Measurements from ENCODE around the gene OR2AP1. TPM values are rescaled to one million over a fixed set of nuclear protein-coding genes. Genes with fewer than 3 reads are reported as not detected.

Gene OR2AP1
- not detected in 2 replicates for total RNA-seq

DNA sequence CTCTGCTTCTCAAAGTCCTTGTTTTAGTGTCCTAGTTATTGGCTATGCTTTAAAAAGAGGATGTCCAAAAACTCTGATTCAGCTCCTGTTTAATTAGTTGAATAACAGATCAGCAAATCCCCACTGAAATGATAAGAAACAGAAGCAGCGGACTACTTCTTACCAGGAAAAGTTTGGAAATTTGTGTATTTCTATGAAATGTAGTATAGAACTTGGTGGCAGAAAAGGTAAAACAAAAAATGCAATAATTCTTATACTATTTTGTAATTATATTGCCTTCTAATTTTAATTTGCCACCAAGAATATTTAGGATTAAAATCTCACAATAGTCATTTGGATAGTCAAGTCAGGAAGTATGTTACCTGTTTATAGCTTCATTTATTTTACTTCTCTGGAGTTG, at the start of gene OR2AP1:
Gene OR2AP1 (plus strand): TSS at position 301 of the 400 bp plus-strand sequence. CDS start 1,947 bp downstream, outside the sequence.

DNA sequence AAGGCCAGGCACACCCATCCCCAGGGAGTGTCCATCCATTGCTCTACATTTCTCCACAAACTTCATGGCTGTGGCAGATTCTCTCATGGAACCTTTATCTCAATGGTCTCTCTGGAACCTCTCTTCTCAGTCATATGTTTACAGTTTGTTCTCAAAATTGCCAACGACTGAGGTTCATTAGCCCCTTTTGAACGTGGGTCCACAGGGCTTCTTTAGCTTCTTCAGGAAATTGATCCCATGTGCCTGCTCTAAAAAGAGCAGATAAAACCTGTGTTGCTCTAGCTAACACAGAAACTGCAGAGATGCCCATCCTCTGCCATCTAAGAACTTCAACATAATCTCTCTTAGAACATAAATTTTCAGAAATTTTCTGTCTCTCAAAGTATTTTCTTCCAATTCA, 23.0 kb upstream of the OR2AP1 start, which contains the start of gene OR6C4:
Gene OR6C4 (plus strand): TSS at position 301 of the 400 bp plus-strand sequence. CDS start 1,625 bp downstream, outside the sequence.

Other genes starting within 250 kb of the OR2AP1 start
- not detected in 2 replicates for gene OR6C3, start 241.7 kb upstream of the OR2AP1 start, total RNA-seq
- not detected in 2 replicates for gene OR6C75, start 209.5 kb upstream of the OR2AP1 start, total RNA-seq
- gene OR6C65, start 171.9 kb upstream of the OR2AP1 start, total RNA-seq: not detected in 2 replicates
- not detected in 2 replicates for gene OR6C76, start 146.2 kb upstream of the OR2AP1 start, total RNA-seq
- not detected in 2 replicates for gene OR6C2, start 128.4 kb upstream of the OR2AP1 start, total RNA-seq
- gene OR6C70, start 102.3 kb upstream of the OR2AP1 start, total RNA-seq: not detected in 2 replicates
- not detected in 2 replicates for gene OR6C68, start 80.1 kb upstream of the OR2AP1 start, total RNA-seq
- not detected in 2 replicates for gene OR6C4, start 22.9 kb upstream of the OR2AP1 start, total RNA-seq
- not detected in 2 replicates for gene OR10P1, start 64.4 kb downstream of the OR2AP1 start, total RNA-seq
- 0.09 and 1.0 TPM in 2 replicates for gene ITGA7, start 135.4 kb downstream of the OR2AP1 start, total RNA-seq
- gene BLOC1S1, start 143.6 kb downstream of the OR2AP1 start, total RNA-seq: 58.2 and 71.6 TPM in 2 replicates
- gene RDH5, start 147.9 kb downstream of the OR2AP1 start, total RNA-seq: 1.2 and 2.8 TPM in 2 replicates
- gene CD63, start 156.5 kb downstream of the OR2AP1 start, total RNA-seq: 1,637 and 1,643 TPM in 2 replicates
- 2.8 and 3.3 TPM in 2 replicates for gene GDF11, start 170.7 kb downstream of the OR2AP1 start, total RNA-seq
- 96.7 and 98.7 TPM in 2 replicates for gene SARNP, start 245.3 kb downstream of the OR2AP1 start, total RNA-seq
- 33.3 and 35.9 TPM in 2 replicates for gene ORMDL2, start 245.6 kb downstream of the OR2AP1 start, total RNA-seq